IMR-90 (cell line): ENCODE data around the gene ABHD2. TPM values are rescaled to one million over a fixed set of nuclear protein-coding genes. Genes with fewer than 3 reads are reported as not detected.

Source experiments
- ATAC-seq: fragments of 200-7000 bp; cut with Tn5 transposase; 2 replicates; pipeline ENCODE4 v1.9.1; 2020; ENCODE audit warnings: low read depth, mild to moderate bottlenecking, moderate library complexity
- BruUV-seq: library from RNA; stranded (reverse); fragments of 400-500 nt; replicated peaks from 2 replicates; lab custom pipeline; 2021; lab: Mats Ljungman, UMichigan
- CTCF ChIA-PET: fragments of 300-600 bp; formaldehyde crosslinking; extraction: SDS; loops from one replicate; lab custom pipeline; 2021; ENCODE audit warnings: antibody characterized with exemption; lab: Yijun Ruan, JAX
- POLR2A ChIA-PET: fragments of 300-600 bp; sonication (Branson Sonifier 250); formaldehyde crosslinking; loops from one replicate; lab custom pipeline; 2022; ENCODE audit warnings: antibody characterized with exemption; ENCODE audit not compliant: unreplicated experiment; lab: Charles Lee
- DNase-seq: peaks from one replicate; pipeline ENCODE4 v3.0.0; 2013
- H2AFZ ChIP-seq: replicated peaks from 2 replicates; pipeline ENCODE3; 2013; ENCODE audit warnings: low read length, mild to moderate bottlenecking; ENCODE audit not compliant: poor library complexity
- H2AK5ac ChIP-seq: 2 replicates; pipeline ENCODE4 v1.6.1; 2013; ENCODE audit warnings: low read depth, low read length, inconsistent platforms
- H2AK9ac ChIP-seq: replicated peaks from 2 replicates; pipeline ENCODE3; 2013; ENCODE audit warnings: mild to moderate bottlenecking, low read depth, low read length, moderate library complexity; ENCODE audit not compliant: poor library complexity
- H2BK120ac ChIP-seq: 2 replicates; pipeline ENCODE4 v1.6.1; 2013; ENCODE audit warnings: low read depth, low read length, inconsistent platforms
- H2BK15ac ChIP-seq: 3 replicates; pipeline ENCODE4 v1.6.1; 2013; ENCODE audit warnings: low read depth, low read length, inconsistent platforms
- H2BK20ac ChIP-seq: 2 replicates; pipeline ENCODE4 v1.6.1; 2013; ENCODE audit warnings: low read depth, mild to moderate bottlenecking, inconsistent platforms, low read length, moderate library complexity
- H2BK5ac ChIP-seq: 2 replicates; pipeline ENCODE4 v1.6.1; 2013; ENCODE audit warnings: mild to moderate bottlenecking, low read depth, low read length, inconsistent platforms; ENCODE audit not compliant: poor library complexity, severe bottlenecking
- H3K14ac ChIP-seq: replicated peaks from 2 replicates; pipeline ENCODE4 v1.6.1; 2013; ENCODE audit warnings: low read depth, low read length, inconsistent platforms
- H3K18ac ChIP-seq: 2 replicates; pipeline ENCODE4 v1.6.1; 2013; ENCODE audit warnings: low read depth, low read length, control low read depth
- H3K23ac ChIP-seq: 2 replicates; pipeline ENCODE4 v1.6.1; 2013; ENCODE audit warnings: low read depth, low read length, inconsistent platforms
- H3K27ac ChIP-seq: 2 replicates; pipeline ENCODE4 v1.5.1; 2013; ENCODE audit warnings: mild to moderate bottlenecking, control low read depth, low read length; ENCODE audit not compliant: insufficient read depth
- H3K27me3 ChIP-seq: 2 replicates; pipeline ENCODE4 v1.6.1; 2013; ENCODE audit warnings: low read length; ENCODE audit not compliant: control insufficient read depth, insufficient read depth
- H3K36me3 ChIP-seq: 2 replicates; pipeline ENCODE4 v1.6.1; 2013; ENCODE audit warnings: low read length, mixed read lengths; ENCODE audit not compliant: control insufficient read depth, insufficient read depth
- H3K4ac ChIP-seq: 2 replicates; pipeline ENCODE4 v1.6.1; 2013; ENCODE audit warnings: low read depth, low read length, inconsistent platforms
- H3K4me1 ChIP-seq: 2 replicates; pipeline ENCODE4 v1.6.1; 2013; ENCODE audit warnings: low read length, mixed read lengths; ENCODE audit not compliant: control insufficient read depth, insufficient read depth
- H3K4me2 ChIP-seq: 2 replicates; pipeline ENCODE4 v1.6.1; 2013; ENCODE audit warnings: low read depth, mild to moderate bottlenecking, control low read depth, low read length, moderate library complexity
- H3K4me3 ChIP-seq: 2 replicates; pipeline ENCODE4 v1.5.1; 2013; ENCODE audit warnings: low read depth, mild to moderate bottlenecking, control low read depth, low read length, moderate library complexity; ENCODE audit not compliant: insufficient read depth
- H3K56ac ChIP-seq: 2 replicates; pipeline ENCODE4 v1.6.1; 2013; ENCODE audit warnings: low read length, inconsistent platforms; ENCODE audit not compliant: insufficient read depth; ENCODE audit errors: extremely low read depth
- H3K79me1 ChIP-seq, 2 experiments: 2 replicates each; pipeline ENCODE4 v1.6.1; 2013; ENCODE audit warnings: low read length in 2 of 2, inconsistent platforms in 1 of 2, low read depth in 1 of 2
- H3K9ac ChIP-seq: 2 replicates; pipeline ENCODE4 v1.6.1; 2013; ENCODE audit warnings: low read depth, low read length, control low read depth
- H3K9me1 ChIP-seq: 2 replicates; pipeline ENCODE4 v1.6.1; 2013; ENCODE audit warnings: low read length, inconsistent platforms; ENCODE audit not compliant: insufficient read depth
- H3K9me3 ChIP-seq: 2 replicates; pipeline ENCODE4 v1.6.1; 2013; ENCODE audit warnings: low read length; ENCODE audit not compliant: control insufficient read depth, insufficient read depth
- H4K20me1 ChIP-seq: 2 replicates; pipeline ENCODE4 v1.6.1; 2013; ENCODE audit warnings: low read length, inconsistent platforms; ENCODE audit not compliant: insufficient read depth
- H4K5ac ChIP-seq: 2 replicates; pipeline ENCODE4 v1.6.1; 2013; ENCODE audit warnings: mild to moderate bottlenecking, low read depth, low read length, control low read depth
- H4K8ac ChIP-seq, 2 experiments: 2 replicates each; pipeline ENCODE4 v1.6.1; 2013; ENCODE audit warnings: low read depth in 2 of 2, low read length in 2 of 2, control low read depth in 1 of 2, inconsistent platforms in 1 of 2
- H4K91ac ChIP-seq: 2 replicates; pipeline ENCODE4 v1.6.1; 2013; ENCODE audit warnings: low read depth, low read length, inconsistent platforms; ENCODE audit not compliant: insufficient read depth
- BHLHE40 ChIP-seq: fragments of 150-350 bp; IDR thresholded peaks from 2 replicates; pipeline ENCODE4 v1.6.1; 2016; ENCODE audit warnings: mild to moderate bottlenecking, low read depth, low read length
- CHD1 ChIP-seq: IDR thresholded peaks from 2 replicates; pipeline ENCODE4 v1.6.1; 2012; ENCODE audit warnings: low read depth, low read length, improper control_type of control experiment
- CTCF ChIP-seq: conservative IDR thresholded peaks from 2 replicates; pipeline ENCODE4 v1.5.1; 2012; ENCODE audit warnings: mild to moderate bottlenecking, low read depth, low read length, improper control_type of control experiment
- ELK1 ChIP-seq: fragments of 150-350 bp; IDR thresholded peaks from 2 replicates; pipeline ENCODE4 v1.6.1; 2016; ENCODE audit warnings: low read depth, mild to moderate bottlenecking, low read length, moderate library complexity, borderline replicate concordance
- FOS ChIP-seq: fragments of 150-350 bp; IDR thresholded peaks from 2 replicates; pipeline ENCODE4 v1.6.1; 2016; ENCODE audit warnings: low read depth, low read length
- MAZ ChIP-seq: IDR thresholded peaks from 2 replicates; pipeline ENCODE4 v1.6.1; 2012; ENCODE audit warnings: low read depth, mild to moderate bottlenecking, low read length, improper control_type of control experiment, moderate library complexity, borderline replicate concordance
- MXI1 ChIP-seq: IDR thresholded peaks from 2 replicates; pipeline ENCODE4 v1.6.1; 2012; ENCODE audit warnings: low read depth, mild to moderate bottlenecking, low read length, moderate library complexity, borderline replicate concordance
- NFE2L2 ChIP-seq: fragments of 150-350 bp; IDR thresholded peaks from 2 replicates; pipeline ENCODE4 v1.6.1; 2016; ENCODE audit warnings: low read depth, mild to moderate bottlenecking, low read length
- POLR2A ChIP-seq: IDR thresholded peaks from 2 replicates; pipeline ENCODE4 v1.6.1; 2012; ENCODE audit warnings: mild to moderate bottlenecking, low read depth, low read length
- RAD21 ChIP-seq: IDR thresholded peaks from 2 replicates; pipeline ENCODE4 v1.6.1; 2012; ENCODE audit warnings: low read length, improper control_type of control experiment
- SMC3 ChIP-seq: fragments of 150-350 bp; IDR thresholded peaks from 2 replicates; pipeline ENCODE4 v1.6.1; 2016; ENCODE audit warnings: low read depth, mild to moderate bottlenecking, antibody characterized with exemption, low read length, moderate library complexity
- USF2 ChIP-seq: fragments of 150-350 bp; IDR thresholded peaks from 2 replicates; pipeline ENCODE4 v1.6.1; 2017; ENCODE audit warnings: mild to moderate bottlenecking, antibody characterized with exemption, low read length, low read depth
- WGBS, 2 experiments: methylation state at CpG; one replicate each; pipeline versions ENCODE4 v1.1.5 to v1.1.7; 2013; ENCODE audit warnings: missing lambda C conversion rate in 2 of 2; ENCODE audit not compliant: insufficient read length in 1 of 2; ENCODE audit errors: extremely low coverage in 2 of 2; 5-methylcytosine and 5-hydroxymethylcytosine counted together
- dilution Hi-C: fragments of 300-500 bp; cut with HindIII; formaldehyde crosslinking; loops from one replicate; pipeline ENCODE4 v1.14.3; 2018; ENCODE audit warnings: low sequenced_read_pairs; ENCODE audit not compliant: unreplicated experiment
- in situ Hi-C: fragments of 300-500 bp; cut with MboI; formaldehyde crosslinking; loops from 3 replicates; pipeline ENCODE4 v1.14.3; 2019; ENCODE audit warnings: low sequenced_read_pairs, inconsistent platforms, mixed read lengths
- intact Hi-C: fragments of 100-400 bp; cut with micrococcal nuclease; formaldehyde crosslinking; loops from 2 replicates; pipeline ENCODE4 v1.10.0; 2022
- polyA plus RNA-seq, 3 experiments: library from polyadenylated mRNA; depleted of rRNA; stranded (reverse); fragments of >200 nt; gene quantifications; 2 replicates each; pipeline ENCODE4 v1.2.3, GENCODE V29; 2012; ENCODE audit warnings: low replicate concordance in 1 of 3
- total RNA-seq: library from RNA; depleted of rRNA; stranded (reverse); fragments of >200 nt; gene quantifications from 2 replicates; pipeline ENCODE4 v1.2.3, GENCODE V29; 2012

The ABHD2 gene
- total and polyA plus RNA-seq, 2 of the 4 experiments (the other 2 are of a cell fraction), result 31.2 to 62.9 TPM

- CTCF ChIA-PET, result interaction anchor here (0.6 kb wide), 1 partner anchor 107 kb away, joined by 3 read pairs; no protein-coding TSS in a partner anchor
- H3K79me1 ChIP-seq, result peaks cover 14 to 36% of the 10 kb centered on the region in 2 experiments
- H4K5ac ChIP-seq, result no peak overlapping the region
- H3K56ac ChIP-seq, result no peak overlapping the region
- H3K14ac ChIP-seq, result 0 out of 2 replicates have a peak overlapping the region, but pooled peaks have one; percentile 14
- H4K20me1 ChIP-seq, result no peaks in the 10 kb centered on the region
- H2BK120ac ChIP-seq, result 0 out of 2 replicates have a peak overlapping the region, but pooled peaks have one; percentile 1
- H2BK15ac ChIP-seq, result no peak overlapping the region
- H2AK5ac ChIP-seq, result no peak overlapping the region; the same call in 1 of the 2 replicates
- no CpG with 5 or more reads among the region's 7 CpGs for WGBS, 2 experiments
- peaks cover 2% of the 10 kb centered on the region; the same call in 1 of the 2 replicates for H3K36me3 ChIP-seq
- peak; percentile 83 for ATAC-seq
- H4K8ac ChIP-seq, result no peak overlapping the region
- H2AFZ ChIP-seq, result no peak overlapping the region
- no peak overlapping the region for H3K27ac ChIP-seq
- H2BK5ac ChIP-seq, result no peak overlapping the region
- POLR2A ChIA-PET, result no interaction called here
- no peak overlapping the region for H3K4me3 ChIP-seq
- no peak overlapping the region for H3K4me2 ChIP-seq
- H3K23ac ChIP-seq, result no peak overlapping the region
- H3K9ac ChIP-seq, result no peak overlapping the region
- no peaks in the 10 kb centered on the region for H3K9me3 ChIP-seq
- dilution Hi-C loops, result no loop called here
- H3K4me1 ChIP-seq, result peaks cover 16% of the 10 kb centered on the region
- H3K4ac ChIP-seq, result no peak overlapping the region
- DNase-seq, result peak; percentile 43
- peaks cover 13% of the 10 kb centered on the region for H3K9me1 ChIP-seq
- H3K27me3 ChIP-seq, result no peaks in the 10 kb centered on the region
- H3K18ac ChIP-seq, result no peak overlapping the region
- BruUV-seq, result no TSS peak
- in situ Hi-C loops, result loop anchor here (25.0 kb wide), 1 partner anchor 502 kb away; no protein-coding TSS in a partner anchor
- H2AK9ac ChIP-seq, result no peak overlapping the region
- no peak overlapping the region for H4K91ac ChIP-seq
- H2BK20ac ChIP-seq, result no peak overlapping the region
- intact Hi-C loops, result no loop called here
- TF ChIP-seq USF2, result no peak
- TF ChIP-seq MAZ, result no peak
- no peak for TF ChIP-seq NFE2L2
- TF ChIP-seq ELK1, result no peak
- no peak for TF ChIP-seq FOS
- no peak for TF ChIP-seq BHLHE40
- no peak for TF ChIP-seq RAD21
- TF ChIP-seq MXI1, result no peak
- no peak for TF ChIP-seq POLR2A
- TF ChIP-seq CTCF, result no peak
- TF ChIP-seq SMC3, result no peak
- no peak for TF ChIP-seq CHD1
These were observed 76.5 kb downstream of the ABHD2 start for GRCh38 chr15:89164712-89165211.
